ENCODE data around the gene SLC16A1.
"Not testable (repeated sequence)": the region's sequence is repeated elsewhere in the genome, so short reads cannot be mapped to it uniquely, and the experiment has no call there.

The SLC16A1 gene

GRCh38 chr1:112893288-112894009, 62.5 kb downstream of the SLC16A1 start:
- Histone ChIP-seq H3K27ac (replicated peaks) (no peak overlapping the region), H3K27me3 (ENCODE audit: insufficient read depth, poor library complexity, severe bottlenecking) (no peaks in the 10 kb centered on the region), H3K4me3 (replicated peaks; ENCODE audit: insufficient read depth, low read length) (no peak overlapping the region)
- DNase-seq (ENCODE audit: low read depth in 1 of 2, low spot score in 1 of 2) = no peak
- TF ChIP-seq CTCF (IDR thresholded peaks at IDR 0.05; ENCODE audit: insufficient read depth, low read length) (no peak), POLR2AphosphoS5 (IDR thresholded peaks at IDR 0.05; ENCODE audit: low read depth) (no peak), SPI1 (IDR thresholded peaks at IDR 0.05; ENCODE audit: borderline replicate concordance, low read depth) (no peak), GABPA (IDR thresholded peaks at IDR 0.05; ENCODE audit: low read depth) (no peak), REST (IDR thresholded peaks at IDR 0.05; ENCODE audit: insufficient replicate concordance, low read depth) (no peak)

GRCh38 chr1:112889906-112890305, 66.1 kb downstream of the SLC16A1 start:
- H3K27ac ChIP-seq (replicated peaks); DNase-seq (ENCODE audit: low read depth in 1 of 2, low spot score in 1 of 2); H3K4me3 ChIP-seq (replicated peaks; ENCODE audit: insufficient read depth, low read length); H3K27me3 ChIP-seq (ENCODE audit: insufficient read depth, poor library complexity, severe bottlenecking): not testable (repeated sequence)

GRCh38 chr1:112889052-112889768, 66.8 kb downstream of the SLC16A1 start:
- TF ChIP-seq POLR2AphosphoS5 (IDR thresholded peaks at IDR 0.05; ENCODE audit: low read depth) = no peak
- TF ChIP-seq SPI1 (IDR thresholded peaks at IDR 0.05; ENCODE audit: borderline replicate concordance, low read depth) = no peak
- no peak for TF ChIP-seq CTCF (IDR thresholded peaks at IDR 0.05; ENCODE audit: insufficient read depth, low read length)
- TF ChIP-seq GABPA (IDR thresholded peaks at IDR 0.05; ENCODE audit: low read depth) = no peak
- H3K27ac ChIP-seq (replicated peaks) = no peak overlapping the region
- DNase-seq (ENCODE audit: low read depth in 1 of 2, low spot score in 1 of 2) = no peak
- no peak overlapping the region for H3K4me3 ChIP-seq (replicated peaks; ENCODE audit: insufficient read depth, low read length)
- H3K27me3 ChIP-seq (ENCODE audit: insufficient read depth, poor library complexity, severe bottlenecking) = no peaks in the 10 kb centered on the region

GRCh38 chr1:112888630-112889029, 67.4 kb downstream of the SLC16A1 start:
- H3K4me3 ChIP-seq (replicated peaks; ENCODE audit: insufficient read depth, low read length) = no peak overlapping the region
- H3K27me3 ChIP-seq (ENCODE audit: insufficient read depth, poor library complexity, severe bottlenecking) = no peaks in the 10 kb centered on the region
- DNase-seq (ENCODE audit: low read depth in 1 of 2, low spot score in 1 of 2) = no peak
- no peak for TF ChIP-seq REST (IDR thresholded peaks at IDR 0.05; ENCODE audit: insufficient replicate concordance, low read depth)
- TF ChIP-seq SPI1 (IDR thresholded peaks at IDR 0.05; ENCODE audit: borderline replicate concordance, low read depth) = no peak
- no peak for TF ChIP-seq GABPA (IDR thresholded peaks at IDR 0.05; ENCODE audit: low read depth)
- no peak for TF ChIP-seq POLR2AphosphoS5 (IDR thresholded peaks at IDR 0.05; ENCODE audit: low read depth)
- no peak for TF ChIP-seq CTCF (IDR thresholded peaks at IDR 0.05; ENCODE audit: insufficient read depth, low read length)
- no peak overlapping the region for H3K27ac ChIP-seq (replicated peaks)
